ENCODE measurements around the gene ULK4.
"Not testable (repeated sequence)": the region's sequence is repeated elsewhere in the genome, so short reads cannot be mapped to it uniquely, and the experiment has no call there.

Gene ULK4

GRCh38 chr3:41749988-41750387 lies 211.9 kb downstream of the ULK4 start:
- no peak for DNase-seq

- DNase-seq: no peak
Observed at GRCh38 chr3:41746215-41746614, 215.7 kb downstream of the ULK4 start.

- no peak for DNase-seq
Observed at GRCh38 chr3:41742121-41742520, 219.8 kb downstream of the ULK4 start.

DNA sequence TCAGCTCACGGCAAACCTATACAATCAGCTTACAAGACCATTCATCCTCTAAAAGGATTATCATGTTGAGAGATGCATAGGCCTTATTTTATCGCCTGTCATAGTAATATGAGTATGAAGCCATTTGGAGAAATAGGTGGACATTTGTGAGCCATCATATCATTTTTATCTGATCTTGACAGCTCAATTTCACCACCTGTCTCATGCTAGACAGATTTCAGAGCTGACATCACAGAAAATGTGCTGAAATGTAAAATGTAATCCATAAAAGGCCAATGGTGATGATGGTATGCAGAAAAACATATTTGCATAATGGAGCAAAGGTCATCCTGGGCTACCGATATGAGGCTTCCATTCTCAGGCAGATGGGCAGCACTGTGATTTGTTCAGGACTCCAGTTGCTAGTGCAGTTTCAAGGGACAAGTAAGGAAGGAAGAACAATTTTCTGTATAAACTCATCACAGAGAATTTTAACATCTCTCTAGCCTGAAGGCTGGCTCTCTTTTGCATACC lies 221.5 kb downstream of the ULK4 start:
- DNase-seq: no peak

- DNase-seq: no peak
Observed at GRCh38 chr3:41726891-41727290, 235.0 kb downstream of the ULK4 start.

DNA sequence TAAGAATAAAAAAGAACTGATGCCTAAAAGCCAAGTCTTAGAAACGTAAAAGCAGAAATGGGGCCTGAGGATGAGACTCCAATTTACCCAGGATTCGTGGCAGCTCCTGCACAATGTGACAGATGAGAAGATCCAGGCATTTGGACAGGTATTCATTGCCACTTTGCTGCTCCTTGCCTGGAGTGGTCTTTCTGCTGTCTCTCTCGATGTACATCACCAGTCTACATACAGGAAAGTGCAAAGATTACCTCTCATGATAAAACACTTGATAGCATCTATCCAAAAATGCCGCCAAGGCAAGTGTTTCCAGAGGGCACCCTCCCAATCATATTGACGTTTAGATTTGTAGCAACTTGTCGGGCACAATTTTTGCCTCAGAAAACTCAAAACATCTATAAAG lies 244.3 kb downstream of the ULK4 start:
- DNase-seq: no peak

DNA sequence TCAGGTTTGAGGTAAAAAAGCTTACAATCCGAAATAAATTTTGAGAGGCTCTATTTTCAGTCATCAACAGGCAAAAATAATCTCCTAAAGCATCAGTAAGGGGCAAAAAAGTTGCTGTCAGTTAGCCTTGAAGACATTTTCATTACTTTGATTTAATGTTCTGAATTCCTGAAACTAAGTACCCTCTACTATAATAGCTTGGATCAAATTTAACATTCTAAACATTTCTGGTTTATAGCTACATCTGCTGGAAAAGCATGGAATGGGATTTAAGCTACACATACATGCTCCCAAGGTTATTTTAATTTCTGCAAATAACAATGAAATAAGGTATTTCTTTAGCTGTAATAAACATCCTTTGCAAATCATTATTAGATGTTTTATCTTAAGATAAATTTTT lies 245.4 kb downstream of the ULK4 start:
- no peak for DNase-seq

DNA sequence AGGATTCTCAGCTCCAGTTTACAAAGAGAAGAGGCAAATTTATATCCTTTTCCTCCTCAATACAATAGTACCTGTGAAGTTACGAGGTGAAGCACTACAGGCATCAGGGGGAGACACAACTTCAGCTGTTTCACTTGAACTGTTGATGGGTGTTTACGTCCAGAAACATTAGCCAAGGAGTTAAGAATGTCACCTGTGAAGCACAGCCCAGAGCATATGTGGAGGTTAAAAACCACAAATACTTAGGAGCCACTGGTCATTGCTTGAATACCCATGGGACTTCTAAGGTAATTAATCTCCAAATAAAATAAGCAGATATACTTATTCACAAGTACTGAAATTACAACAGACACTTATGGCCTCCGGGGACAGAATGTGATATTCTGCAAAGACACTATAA lies 246.5 kb downstream of the ULK4 start:
- no peak for DNase-seq

DNA sequence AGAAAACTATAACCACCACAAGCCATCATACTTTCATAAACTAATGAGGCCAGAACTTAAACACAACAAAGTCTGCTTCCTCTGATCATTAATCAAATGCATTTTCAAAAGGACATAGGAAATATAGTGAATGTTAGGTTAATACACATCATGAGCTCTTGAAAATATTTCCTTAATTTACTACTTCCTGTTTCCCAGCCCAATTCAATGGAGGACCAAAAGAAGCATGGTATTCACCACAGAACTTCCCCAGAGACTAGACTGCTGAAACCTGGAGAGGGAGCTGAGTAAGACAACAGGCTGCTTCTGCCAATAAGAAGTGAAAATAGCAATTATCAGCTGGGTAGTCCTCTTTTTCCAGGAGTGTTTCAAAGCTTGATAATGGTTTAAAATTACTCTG lies 250.3 kb downstream of the ULK4 start:
- no peak for DNase-seq

- no peak for DNase-seq
Observed at GRCh38 chr3:41710646-41711388, 251.1 kb downstream of the ULK4 start.

- not testable (repeated sequence) for DNase-seq
Observed at GRCh38 chr3:41709213-41709612, 252.7 kb downstream of the ULK4 start.

- DNase-seq: no peak
Observed at GRCh38 chr3:41708176-41708575, 253.7 kb downstream of the ULK4 start.

GRCh38 chr3:41705893-41706292 lies 256.0 kb downstream of the ULK4 start:
- no peak for DNase-seq

DNA sequence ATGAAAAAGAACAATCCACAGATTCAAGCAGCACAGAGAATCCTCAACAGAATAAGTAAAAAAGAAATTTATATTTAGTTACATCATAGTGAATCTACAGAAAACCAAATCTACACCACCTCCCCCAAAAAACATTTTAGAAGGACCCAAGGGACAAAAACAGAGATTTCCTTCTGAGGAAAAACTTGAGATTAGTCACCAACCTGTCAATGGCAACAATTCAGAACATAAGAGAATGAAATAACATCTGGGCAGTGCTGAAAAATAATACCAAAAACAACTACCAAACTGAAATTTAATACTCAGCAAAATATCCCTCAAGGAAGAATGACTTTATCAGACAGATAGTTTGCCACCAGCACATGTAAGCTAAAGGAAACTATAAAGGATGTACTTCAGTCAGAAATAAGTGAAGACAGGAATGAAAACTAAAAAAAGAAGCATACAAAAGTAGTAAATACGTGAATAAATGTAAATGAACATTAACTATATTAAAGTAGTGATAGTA lies 260.7 kb downstream of the ULK4 start:
- DNase-seq: no peak

DNA sequence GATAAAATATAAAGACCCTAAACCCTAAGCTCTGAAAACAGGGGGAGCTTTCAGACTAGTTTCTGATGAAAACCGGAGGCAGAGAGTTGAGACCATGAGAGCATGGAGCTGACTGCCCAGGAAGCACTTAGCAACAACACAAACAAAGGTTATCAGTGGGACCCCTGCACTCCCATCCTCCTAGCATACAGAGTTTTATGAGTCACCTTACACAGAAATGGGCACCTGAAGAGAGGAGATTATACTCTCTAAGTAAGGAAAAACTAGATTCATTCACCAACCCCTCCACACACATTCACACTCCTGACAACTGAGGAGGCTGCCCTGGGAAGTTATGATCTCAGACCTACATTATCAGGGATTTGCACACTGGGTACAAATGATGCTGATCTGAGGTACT lies 261.7 kb downstream of the ULK4 start:
- DNase-seq: no peak

DNA sequence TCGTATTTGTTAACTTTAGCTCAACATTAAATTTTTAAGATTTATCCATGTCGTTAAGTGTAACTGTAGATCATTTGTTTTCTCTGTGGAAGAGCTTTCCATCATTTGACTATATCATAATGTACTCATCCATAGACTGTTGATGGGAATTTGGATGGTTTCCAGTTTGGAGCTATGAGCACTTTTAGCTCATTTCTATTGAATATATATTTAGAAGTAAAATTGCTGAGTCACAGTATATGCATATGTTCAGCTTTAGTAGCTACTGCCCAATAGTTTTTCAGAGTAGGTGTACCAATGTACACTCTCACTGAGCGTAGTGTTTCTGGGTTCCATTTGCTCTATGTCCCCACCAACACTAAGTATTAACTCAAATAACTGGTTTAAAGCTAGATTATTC lies 263.0 kb downstream of the ULK4 start:
- DNase-seq: no peak

DNA sequence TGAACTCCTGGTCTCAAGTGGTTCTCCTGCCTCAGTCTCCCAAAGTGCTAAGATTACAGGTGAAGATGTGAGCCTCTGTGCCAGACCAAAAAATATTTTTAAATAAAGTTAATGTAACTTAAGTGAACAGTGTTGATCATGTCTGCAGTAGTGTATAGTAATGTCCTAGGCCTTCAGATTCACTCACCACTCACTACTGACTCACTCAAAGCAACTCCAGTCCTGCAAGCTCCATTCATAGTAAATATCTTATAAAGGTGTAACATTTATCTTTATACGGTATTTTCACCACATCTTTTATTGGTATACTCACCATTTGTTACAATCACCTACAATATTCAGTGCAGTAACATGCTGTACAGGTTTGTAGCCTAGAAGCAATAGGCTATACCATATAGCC lies 264.2 kb downstream of the ULK4 start:
- DNase-seq: no peak

GRCh38 chr3:41695806-41696205 lies 266.1 kb downstream of the ULK4 start:
- DNase-seq: not testable (repeated sequence)

GRCh38 chr3:41693799-41694198 lies 268.1 kb downstream of the ULK4 start:
- no peak for DNase-seq

- DNase-seq: no peak
Observed at GRCh38 chr3:41690766-41691563, 270.9 kb downstream of the ULK4 start.

- DNase-seq: no peak
Observed at GRCh38 chr3:41688595-41689380, 273.1 kb downstream of the ULK4 start.

- no peak for DNase-seq
Observed at GRCh38 chr3:41684797-41685735, 276.8 kb downstream of the ULK4 start.

Data from T-helper 2 cell (primary cell).